Epithelial cell of proximal tubule (primary cell): ENCODE measurements around the gene NPAS3. TPM values are rescaled to one million over a fixed set of nuclear protein-coding genes. Genes with fewer than 3 reads are reported as not detected.

ENCODE experiments used
- DNase-seq: peaks from one replicate; pipeline ENCODE4 v3.0.0-alpha.2; 2011; ENCODE audit warnings: low read depth
- H3K4me3 ChIP-seq: 2 replicates; pipeline ENCODE4 v1.5.1; 2011; ENCODE audit warnings: low read depth, mild to moderate bottlenecking, low read length
- total RNA-seq: library from RNA; depleted of rRNA; stranded (reverse); fragments of >200 nt; gene quantifications from 2 replicates; pipeline ENCODE4 v1.2.3, GENCODE V29; 2015
- TF ChIP-seq, protein P1 (sequence below): conservative IDR thresholded peaks from 2 replicates; pipeline ENCODE4 v1.5.1; 2012; ENCODE audit warnings: low read depth, mild to moderate bottlenecking, low read length

Gene NPAS3
- total RNA-seq, 1 donor from 2014 or later, result 0.35 TPM

DNA sequence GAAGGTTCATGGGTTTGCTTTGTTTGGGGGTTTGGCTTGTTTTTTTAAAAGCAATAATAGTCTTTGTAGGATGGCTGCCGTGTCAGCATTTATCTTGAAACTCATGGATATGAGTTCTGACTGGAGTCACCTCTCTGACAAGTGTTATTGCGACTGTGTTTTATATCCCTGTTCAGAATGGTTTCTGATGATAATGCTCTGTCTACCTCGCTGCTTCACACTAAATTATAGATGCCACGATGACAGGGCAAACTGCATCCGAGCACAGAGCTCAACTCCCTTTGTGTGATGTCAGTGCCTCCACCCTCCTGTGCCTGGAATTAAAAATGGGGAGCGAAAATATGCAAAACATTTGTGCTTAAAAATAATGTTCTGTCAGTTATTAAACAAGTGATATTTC, 761.4 kb downstream of the NPAS3 start:
- TF ChIP-seq, protein P1, sequence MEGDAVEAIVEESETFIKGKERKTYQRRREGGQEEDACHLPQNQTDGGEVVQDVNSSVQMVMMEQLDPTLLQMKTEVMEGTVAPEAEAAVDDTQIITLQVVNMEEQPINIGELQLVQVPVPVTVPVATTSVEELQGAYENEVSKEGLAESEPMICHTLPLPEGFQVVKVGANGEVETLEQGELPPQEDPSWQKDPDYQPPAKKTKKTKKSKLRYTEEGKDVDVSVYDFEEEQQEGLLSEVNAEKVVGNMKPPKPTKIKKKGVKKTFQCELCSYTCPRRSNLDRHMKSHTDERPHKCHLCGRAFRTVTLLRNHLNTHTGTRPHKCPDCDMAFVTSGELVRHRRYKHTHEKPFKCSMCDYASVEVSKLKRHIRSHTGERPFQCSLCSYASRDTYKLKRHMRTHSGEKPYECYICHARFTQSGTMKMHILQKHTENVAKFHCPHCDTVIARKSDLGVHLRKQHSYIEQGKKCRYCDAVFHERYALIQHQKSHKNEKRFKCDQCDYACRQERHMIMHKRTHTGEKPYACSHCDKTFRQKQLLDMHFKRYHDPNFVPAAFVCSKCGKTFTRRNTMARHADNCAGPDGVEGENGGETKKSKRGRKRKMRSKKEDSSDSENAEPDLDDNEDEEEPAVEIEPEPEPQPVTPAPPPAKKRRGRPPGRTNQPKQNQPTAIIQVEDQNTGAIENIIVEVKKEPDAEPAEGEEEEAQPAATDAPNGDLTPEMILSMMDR, result no peak
- no peak for DNase-seq
- H3K4me3 ChIP-seq, result no peak overlapping the region

DNA sequence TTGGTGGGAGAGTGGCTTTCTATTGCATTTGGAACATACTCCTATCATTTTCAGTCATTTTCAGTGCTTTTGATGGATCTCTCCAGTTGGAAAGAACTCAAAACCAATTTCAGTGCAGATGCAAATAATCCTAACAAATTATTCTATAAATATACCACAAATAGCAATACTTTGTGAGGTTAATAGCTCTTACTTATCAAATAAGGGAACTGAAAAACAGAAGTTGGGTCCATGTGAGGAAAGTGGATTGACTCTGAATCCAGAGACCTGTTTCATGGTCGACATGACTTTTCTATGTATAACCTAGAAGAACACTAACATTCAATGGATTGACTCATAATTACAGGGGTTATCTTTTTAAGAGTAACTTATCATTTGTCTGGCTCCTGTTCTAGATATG, 763.6 kb downstream of the NPAS3 start:
- H3K4me3 ChIP-seq, result no peak overlapping the region
- TF ChIP-seq, protein P1, result no peak
- no peak for DNase-seq

DNA sequence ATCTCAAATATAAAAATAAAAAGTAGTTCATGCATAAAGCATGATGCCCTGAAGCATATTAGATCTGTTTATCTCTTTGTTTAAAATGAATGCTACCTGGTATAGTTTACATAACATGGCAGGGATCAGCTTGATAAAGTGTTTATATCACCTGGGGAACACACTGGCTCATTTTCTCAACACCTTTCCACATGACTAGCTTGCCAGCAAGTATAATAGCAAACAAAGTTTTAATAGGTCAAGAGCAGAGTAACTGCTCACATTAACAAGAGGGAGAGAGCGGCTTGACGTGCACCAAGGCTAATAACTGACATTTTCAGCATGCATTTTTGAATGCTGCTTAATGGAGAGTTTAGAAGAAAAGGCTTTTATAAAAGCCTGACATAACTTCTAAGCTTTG, 765.8 kb downstream of the NPAS3 start:
- DNase-seq, result no peak
- H3K4me3 ChIP-seq, result no peak overlapping the region
- TF ChIP-seq, protein P1, result no peak

DNA sequence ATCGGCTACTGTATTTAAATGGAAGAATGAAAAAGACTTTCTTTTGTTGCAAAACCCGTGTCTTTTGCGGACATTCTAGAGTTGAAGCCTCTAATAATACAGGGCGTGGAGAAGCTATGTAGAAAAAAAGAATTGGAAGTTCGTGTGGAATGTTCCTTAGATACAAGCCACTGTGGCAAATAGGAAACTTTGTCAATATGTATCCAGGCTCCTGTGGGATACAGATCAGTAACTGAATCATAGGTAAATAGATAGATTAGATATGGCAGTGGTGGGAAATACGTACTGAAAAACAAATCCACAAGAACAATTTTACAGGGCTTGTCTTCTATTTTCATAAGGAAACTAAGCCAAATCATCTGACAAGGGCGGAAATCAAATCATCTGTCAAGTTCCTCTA, 766.8 kb downstream of the NPAS3 start:
- no peak for DNase-seq
- TF ChIP-seq, protein P1, result no peak
- H3K4me3 ChIP-seq, result no peak overlapping the region

DNA sequence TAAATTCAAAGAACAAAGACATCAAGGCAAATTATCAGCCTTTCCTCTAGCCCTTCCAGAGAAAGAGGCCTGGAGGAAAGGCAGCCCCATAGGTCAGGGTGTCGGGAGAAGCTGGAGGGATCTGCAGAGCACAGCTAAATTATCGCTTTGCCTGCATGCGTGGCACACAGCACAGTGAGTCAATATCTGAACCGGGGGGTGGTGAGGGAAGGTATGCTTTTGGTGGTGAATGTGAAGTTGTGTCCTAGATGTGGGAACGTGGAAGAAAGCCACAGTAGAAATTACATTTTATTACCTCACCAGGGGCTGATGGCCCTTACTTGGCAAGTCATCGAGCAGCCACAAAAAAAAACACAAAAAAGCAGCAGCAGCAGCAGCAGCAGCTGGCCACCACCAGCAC, 769.0 kb downstream of the NPAS3 start:
- TF ChIP-seq, protein P1, result no peak
- H3K4me3 ChIP-seq, result no peak overlapping the region
- DNase-seq, result no peak

DNA sequence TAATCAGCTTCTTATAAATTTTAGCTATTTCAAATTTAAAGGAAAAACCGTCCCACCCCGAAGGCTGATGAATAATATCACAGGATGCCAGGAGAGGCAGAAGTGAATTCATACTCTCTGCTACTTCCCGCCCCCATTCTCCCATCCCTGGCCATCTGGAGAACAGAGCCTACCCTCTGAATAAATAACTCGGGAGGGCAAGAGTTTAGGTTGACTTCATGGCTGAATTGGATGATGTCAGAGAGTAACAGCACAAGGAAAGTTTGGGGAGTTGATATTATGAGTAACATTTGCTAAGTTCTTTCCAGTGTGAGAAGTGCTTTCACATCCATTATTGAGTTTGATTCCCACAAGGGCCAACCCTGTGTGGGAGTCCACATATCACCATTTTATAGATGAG, 770.6 kb downstream of the NPAS3 start:
- no peak for DNase-seq
- H3K4me3 ChIP-seq, result no peak overlapping the region
- TF ChIP-seq, protein P1, result no peak

DNA sequence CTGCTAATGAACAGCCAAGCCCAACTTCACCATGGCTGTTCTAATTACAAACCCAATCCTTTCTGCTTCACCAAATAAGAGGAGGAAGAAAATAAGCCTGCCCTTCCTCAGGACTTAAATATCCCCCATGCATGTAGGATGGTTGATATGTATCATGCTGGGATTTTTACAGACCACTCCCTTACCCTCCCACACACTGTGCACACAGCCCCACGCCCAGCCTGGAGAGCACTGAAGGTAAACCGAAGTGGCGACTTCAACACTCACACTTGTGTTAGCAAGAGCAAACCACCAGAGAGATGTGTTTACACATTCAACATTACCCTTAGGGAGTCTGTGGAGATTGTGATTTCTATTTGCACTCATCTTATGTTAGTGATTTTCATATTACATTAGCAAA, 771.0 kb downstream of the NPAS3 start:
- H3K4me3 ChIP-seq, result no peak overlapping the region
- TF ChIP-seq, protein P1, result no peak
- DNase-seq, result no peak
